Neural cell (in vitro differentiated cells): Measurements from ENCODE around the gene LGALS3BP.

Experiments used
- EZH2 ChIP-seq: fragments of 200-600, 300-800 bp; shearing (Covaris generic), sonication (generic); IDR thresholded peaks from 2 replicates; pipeline ENCODE4 v1.6.1; 2014; ENCODE audit warnings: antibody characterized with exemption, low read length, borderline replicate concordance, mild to moderate bottlenecking; ENCODE audit not compliant: insufficient read depth, poor library complexity, severe bottlenecking
- POLR2AphosphoS5 ChIP-seq: IDR thresholded peaks from 2 replicates; pipeline ENCODE4 v1.6.1; 2012
- TAF1 ChIP-seq: IDR thresholded peaks from 2 replicates; pipeline ENCODE4 v1.6.1; 2012; ENCODE audit warnings: low read depth
- TF ChIP-seq, protein P1 (sequence below): fragments of 450-650 bp; IDR thresholded peaks from 2 replicates; pipeline ENCODE4 v1.5.1; 2014; ENCODE audit warnings: antibody characterized with exemption, mild to moderate bottlenecking, moderate library complexity; ENCODE audit not compliant: poor library complexity, severe bottlenecking
- TF ChIP-seq, protein P2 (sequence below): IDR thresholded peaks from 2 replicates; pipeline ENCODE4 v1.6.1; 2012; ENCODE audit warnings: borderline replicate concordance

DNA sequence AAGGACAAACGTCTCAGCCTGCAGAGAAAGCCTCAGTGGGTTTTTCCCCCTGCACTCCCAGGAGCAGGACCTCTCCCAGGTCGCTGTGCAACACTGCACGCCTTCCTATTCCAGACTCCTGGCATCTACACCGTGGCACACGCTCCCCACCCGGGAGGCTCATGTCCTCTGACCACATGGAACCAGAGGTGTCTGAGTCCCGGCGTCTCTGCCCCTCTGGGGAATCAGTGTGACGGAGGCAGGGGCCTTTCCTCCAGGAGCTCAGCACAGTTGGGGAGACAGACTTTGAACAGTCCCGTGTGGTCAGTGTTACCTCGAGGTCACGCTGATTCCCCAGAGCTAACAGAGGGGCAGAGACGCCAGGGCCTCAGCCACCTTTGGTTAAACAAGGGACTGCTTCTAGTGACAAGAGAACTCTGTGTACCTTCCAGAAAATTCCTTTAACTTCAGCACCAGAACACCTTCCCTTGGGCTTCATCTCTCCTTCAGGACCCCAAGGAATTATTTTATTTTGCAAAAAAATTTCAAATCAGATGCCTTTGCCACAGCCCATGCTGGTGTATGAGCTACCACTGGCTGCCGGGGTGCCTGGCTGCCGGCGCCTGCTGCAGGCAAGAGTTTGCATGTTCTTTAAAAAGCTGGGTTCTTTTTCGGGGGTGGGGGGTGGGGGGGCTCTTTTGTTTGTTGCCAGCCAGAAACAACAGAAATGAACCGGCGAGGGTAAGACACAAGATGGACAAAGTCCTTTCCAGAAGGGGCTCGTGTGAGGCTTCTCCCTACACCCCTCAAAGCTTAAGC lies 23.3 kb upstream of the LGALS3BP start:
- TF ChIP-seq, protein P1, sequence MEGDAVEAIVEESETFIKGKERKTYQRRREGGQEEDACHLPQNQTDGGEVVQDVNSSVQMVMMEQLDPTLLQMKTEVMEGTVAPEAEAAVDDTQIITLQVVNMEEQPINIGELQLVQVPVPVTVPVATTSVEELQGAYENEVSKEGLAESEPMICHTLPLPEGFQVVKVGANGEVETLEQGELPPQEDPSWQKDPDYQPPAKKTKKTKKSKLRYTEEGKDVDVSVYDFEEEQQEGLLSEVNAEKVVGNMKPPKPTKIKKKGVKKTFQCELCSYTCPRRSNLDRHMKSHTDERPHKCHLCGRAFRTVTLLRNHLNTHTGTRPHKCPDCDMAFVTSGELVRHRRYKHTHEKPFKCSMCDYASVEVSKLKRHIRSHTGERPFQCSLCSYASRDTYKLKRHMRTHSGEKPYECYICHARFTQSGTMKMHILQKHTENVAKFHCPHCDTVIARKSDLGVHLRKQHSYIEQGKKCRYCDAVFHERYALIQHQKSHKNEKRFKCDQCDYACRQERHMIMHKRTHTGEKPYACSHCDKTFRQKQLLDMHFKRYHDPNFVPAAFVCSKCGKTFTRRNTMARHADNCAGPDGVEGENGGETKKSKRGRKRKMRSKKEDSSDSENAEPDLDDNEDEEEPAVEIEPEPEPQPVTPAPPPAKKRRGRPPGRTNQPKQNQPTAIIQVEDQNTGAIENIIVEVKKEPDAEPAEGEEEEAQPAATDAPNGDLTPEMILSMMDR: no peak
- TF ChIP-seq EZH2 (no peak), POLR2AphosphoS5 (no peak), TAF1 (no peak)
- TF ChIP-seq, protein P2, sequence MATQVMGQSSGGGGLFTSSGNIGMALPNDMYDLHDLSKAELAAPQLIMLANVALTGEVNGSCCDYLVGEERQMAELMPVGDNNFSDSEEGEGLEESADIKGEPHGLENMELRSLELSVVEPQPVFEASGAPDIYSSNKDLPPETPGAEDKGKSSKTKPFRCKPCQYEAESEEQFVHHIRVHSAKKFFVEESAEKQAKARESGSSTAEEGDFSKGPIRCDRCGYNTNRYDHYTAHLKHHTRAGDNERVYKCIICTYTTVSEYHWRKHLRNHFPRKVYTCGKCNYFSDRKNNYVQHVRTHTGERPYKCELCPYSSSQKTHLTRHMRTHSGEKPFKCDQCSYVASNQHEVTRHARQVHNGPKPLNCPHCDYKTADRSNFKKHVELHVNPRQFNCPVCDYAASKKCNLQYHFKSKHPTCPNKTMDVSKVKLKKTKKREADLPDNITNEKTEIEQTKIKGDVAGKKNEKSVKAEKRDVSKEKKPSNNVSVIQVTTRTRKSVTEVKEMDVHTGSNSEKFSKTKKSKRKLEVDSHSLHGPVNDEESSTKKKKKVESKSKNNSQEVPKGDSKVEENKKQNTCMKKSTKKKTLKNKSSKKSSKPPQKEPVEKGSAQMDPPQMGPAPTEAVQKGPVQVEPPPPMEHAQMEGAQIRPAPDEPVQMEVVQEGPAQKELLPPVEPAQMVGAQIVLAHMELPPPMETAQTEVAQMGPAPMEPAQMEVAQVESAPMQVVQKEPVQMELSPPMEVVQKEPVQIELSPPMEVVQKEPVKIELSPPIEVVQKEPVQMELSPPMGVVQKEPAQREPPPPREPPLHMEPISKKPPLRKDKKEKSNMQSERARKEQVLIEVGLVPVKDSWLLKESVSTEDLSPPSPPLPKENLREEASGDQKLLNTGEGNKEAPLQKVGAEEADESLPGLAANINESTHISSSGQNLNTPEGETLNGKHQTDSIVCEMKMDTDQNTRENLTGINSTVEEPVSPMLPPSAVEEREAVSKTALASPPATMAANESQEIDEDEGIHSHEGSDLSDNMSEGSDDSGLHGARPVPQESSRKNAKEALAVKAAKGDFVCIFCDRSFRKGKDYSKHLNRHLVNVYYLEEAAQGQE: no peak
